GM18526 (cell line): Measurements from ENCODE around the gene ADAMTS18.

Experiments used
- POLR2A ChIP-seq: IDR thresholded peaks from 3 replicates; pipeline ENCODE4 v1.6.1; 2011; ENCODE audit not compliant: insufficient read length; ENCODE audit errors: extremely low read depth

The ADAMTS18 gene

GRCh38 chr16:77385481-77385880 lies 49.4 kb downstream of the ADAMTS18 start:
- no peak for TF ChIP-seq POLR2A

GRCh38 chr16:77383606-77384187 lies 51.1 kb downstream of the ADAMTS18 start:
- no peak for TF ChIP-seq POLR2A

DNA sequence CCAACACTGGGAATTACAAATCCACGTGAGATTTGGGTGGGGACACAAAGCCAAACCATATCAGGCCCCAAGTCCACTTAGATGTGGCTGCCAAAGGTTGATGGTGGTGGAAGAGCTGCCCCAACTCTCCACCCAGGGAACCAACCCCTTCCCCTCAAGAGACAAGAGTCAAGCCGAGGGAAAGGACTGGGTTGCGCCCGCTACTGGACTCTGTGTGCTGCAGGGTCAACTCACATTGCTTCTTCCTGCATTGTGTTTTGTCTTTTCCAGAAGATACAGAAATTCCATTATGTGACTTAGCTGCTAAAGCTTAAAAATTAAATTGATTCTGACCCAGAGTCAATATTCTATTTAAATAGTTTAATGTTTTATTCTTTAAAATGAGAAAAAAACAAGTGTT lies 58.5 kb downstream of the ADAMTS18 start:
- no peak for TF ChIP-seq POLR2A

DNA sequence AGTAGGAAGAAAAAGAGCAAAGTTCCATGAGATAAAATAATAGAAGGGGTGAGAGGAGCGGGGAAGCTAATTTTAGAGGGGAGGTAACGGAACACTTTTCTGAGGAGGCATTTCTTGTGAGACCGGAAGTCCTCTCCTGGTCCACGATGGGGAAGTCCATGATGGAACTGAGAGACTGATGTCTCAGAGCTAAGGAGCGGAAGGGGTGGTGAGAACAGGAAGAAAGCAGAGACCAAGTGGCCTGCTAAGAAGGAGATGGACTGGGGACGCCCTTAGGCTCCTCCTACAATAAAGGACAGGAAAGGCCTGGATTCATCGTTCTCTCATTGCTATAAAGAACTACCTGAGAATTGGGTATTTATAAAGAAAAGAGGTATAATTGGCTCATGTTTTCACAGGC lies 59.4 kb downstream of the ADAMTS18 start:
- TF ChIP-seq POLR2A = no peak

- no peak for TF ChIP-seq POLR2A
Measured at GRCh38 chr16:77374384-77374783, 60.5 kb downstream of the ADAMTS18 start.

GRCh38 chr16:77373726-77374125 lies 61.1 kb downstream of the ADAMTS18 start:
- TF ChIP-seq POLR2A = no peak

DNA sequence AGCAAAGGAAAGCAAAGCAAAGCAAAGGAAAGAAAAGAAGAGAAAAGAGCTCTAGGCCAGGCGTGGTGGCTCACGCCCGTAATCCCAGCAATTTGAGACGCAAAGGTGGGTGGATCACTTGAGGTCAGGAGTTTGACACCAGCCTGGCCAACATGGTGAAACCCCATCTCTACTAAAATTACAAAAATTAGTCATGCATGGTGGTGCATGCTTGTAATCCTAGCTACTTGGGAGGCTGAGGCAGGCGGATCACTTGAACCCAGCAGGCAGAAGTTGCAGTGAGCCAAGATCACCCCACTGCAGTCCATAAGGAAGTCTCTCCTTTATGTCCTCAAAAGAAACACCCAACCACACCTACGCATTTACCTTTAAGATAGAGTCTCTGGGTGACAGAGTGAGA lies 70.1 kb downstream of the ADAMTS18 start:
- no peak for TF ChIP-seq POLR2A

GRCh38 chr16:77359065-77359502 lies 75.8 kb downstream of the ADAMTS18 start:
- no peak for TF ChIP-seq POLR2A

GRCh38 chr16:77353587-77354263 lies 81.1 kb downstream of the ADAMTS18 start:
- TF ChIP-seq POLR2A = no peak

- no peak for TF ChIP-seq POLR2A
Measured at GRCh38 chr16:77344341-77344740, 90.5 kb downstream of the ADAMTS18 start.

DNA sequence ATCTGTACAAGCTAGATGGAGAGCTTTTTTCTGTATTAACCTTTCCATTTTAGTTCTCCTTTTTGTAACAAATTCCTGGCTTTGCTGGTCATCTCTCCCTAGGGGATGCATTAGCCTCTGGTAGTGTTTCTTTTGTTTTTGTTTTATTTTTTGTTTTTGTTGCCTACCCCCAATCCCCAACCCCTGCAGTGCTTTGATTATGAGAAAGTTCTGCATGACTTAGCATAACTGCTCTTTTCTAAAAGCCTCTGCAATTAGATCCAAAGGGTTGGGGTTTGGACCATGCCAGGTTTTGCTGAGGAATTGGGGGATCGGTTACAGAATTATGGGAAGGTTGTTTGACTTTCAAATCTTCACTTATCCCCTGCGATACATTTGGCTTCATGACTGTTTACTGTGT lies 98.2 kb downstream of the ADAMTS18 start:
- TF ChIP-seq POLR2A = no peak

- no peak for TF ChIP-seq POLR2A
Measured at GRCh38 chr16:77335652-77336234, 99.1 kb downstream of the ADAMTS18 start.

- TF ChIP-seq POLR2A = no peak
Measured at GRCh38 chr16:77332792-77333191, 102.0 kb downstream of the ADAMTS18 start.

DNA sequence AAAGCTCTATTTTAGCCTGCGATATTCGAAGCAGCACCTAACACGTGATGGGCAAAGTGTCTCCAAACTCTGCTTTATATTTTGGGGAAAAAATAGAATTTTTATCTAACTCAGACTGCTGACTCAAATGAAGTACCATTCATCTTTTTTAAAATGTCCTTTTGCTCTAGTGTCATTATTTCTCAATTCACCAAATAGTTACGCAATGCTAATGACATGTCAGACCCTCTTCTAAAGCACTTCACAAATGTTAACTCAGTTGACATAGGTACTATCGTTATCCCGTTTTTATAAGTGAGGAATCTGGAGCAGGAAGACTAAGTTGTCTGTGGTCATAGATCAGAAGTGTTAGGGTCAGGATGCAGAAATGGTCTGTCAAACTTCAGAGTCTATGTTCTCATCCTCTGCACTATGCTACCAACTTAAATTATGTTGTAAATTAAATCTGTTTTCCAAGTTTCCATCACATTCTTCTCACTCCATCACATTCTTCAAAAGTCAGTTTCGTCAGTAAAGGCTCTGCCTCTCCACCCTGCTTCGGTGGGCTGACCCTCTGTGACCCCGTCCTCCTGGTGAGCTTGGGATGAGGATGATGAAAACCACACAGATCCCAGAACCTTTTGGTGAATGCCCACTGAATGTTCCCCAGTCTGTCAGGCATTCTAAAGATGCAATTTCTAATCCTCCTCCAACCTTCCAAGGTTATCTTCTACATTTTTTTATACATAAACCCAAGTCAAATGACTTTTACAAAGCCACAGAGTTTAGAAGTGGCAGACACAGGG lies 102.8 kb downstream of the ADAMTS18 start:
- no peak for TF ChIP-seq POLR2A

DNA sequence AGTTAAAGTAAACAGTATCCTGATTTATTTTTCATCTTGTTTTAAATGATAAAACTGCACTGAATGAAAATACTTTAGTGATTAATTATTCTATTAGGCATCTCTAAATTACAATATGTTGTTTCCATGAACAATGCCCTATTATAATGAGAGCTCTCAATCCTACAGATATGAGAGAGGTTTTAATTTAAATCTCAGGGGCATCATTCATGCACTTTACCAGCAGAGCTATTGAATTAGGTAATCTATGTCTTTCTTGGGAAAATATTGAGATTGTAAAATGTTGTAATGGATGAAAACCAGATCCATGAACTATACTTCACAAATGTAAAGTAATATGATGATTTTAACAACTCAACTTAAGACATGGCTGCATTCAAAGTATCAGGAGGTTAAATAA lies 103.8 kb downstream of the ADAMTS18 start:
- TF ChIP-seq POLR2A = no peak
